Measurements from ENCODE around the gene NECTIN2. TPM values are rescaled to one million over a fixed set of nuclear protein-coding genes. Genes with fewer than 3 reads are reported as not detected.

Gene NECTIN2
- total RNA-seq, 1 experiment from 2014 or later, result 115 TPM

DNA sequence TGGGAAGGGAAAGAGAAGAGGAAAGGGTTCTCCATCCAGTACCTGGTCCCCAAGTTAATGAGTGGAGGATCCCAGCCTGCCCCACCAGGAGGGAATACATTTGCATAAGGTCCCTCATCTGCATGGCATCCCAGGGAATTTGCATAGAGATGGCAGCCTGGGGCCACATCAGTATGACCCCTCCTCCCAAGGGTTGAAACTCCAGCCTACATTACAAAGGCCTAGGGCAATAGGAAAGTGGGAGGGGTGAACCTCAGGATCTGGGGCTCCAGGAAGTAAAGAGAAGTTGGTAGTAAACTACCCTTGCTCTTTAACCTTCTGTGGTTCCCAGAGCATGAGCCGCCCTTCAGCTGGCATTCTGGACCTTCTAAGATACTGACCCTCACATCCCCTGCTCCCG lies 6.8 kb upstream of the NECTIN2 start:
- H3K9me3 ChIP-seq (ENCODE audit: insufficient read depth, low read depth), result no peaks in the 10 kb centered on the region
- CTCF ChIA-PET, result interaction anchor here (0.7 kb wide), 1 partner anchor 266 kb away, joined by 4 read pairs; no protein-coding TSS in a partner anchor
- H3K4me3 ChIP-seq, result no peak overlapping the region

GRCh38 chr19:44840811-44841210 lies 5.3 kb upstream of the NECTIN2 start:
- BruUV-seq (replicated peaks), result no TSS peak
- no peaks in the 10 kb centered on the region for H3K79me2 ChIP-seq (ENCODE audit: low read depth)
- POLR2A ChIA-PET (ENCODE audit: unreplicated experiment), result interaction anchor here (0.5 to 0.6 kb wide), 3 partner anchors 14 to 300 kb away, joined by 4 to 6 read pairs (median 6); no protein-coding TSS in a partner anchor
- H3K9me3 ChIP-seq (ENCODE audit: insufficient read depth, low read depth), result no peaks in the 10 kb centered on the region
- H3K27me3 ChIP-seq (ENCODE audit: insufficient read depth, low read depth), result no peaks in the 10 kb centered on the region
- H2AFZ ChIP-seq, result no peak overlapping the region
- no peak overlapping the region for H3K27ac ChIP-seq
- peaks cover 14% of the 10 kb centered on the region for H3K4me1 ChIP-seq (replicated peaks; ENCODE audit: insufficient read depth)
- no peaks in the 10 kb centered on the region for H4K20me1 ChIP-seq (ENCODE audit: insufficient read depth)
- H3K36me3 ChIP-seq (ENCODE audit: low read depth), result no peaks in the 10 kb centered on the region
- H3K4me3 ChIP-seq, result no peak overlapping the region
- DNase-seq, result no peak
- CTCF ChIA-PET, result interaction anchor here (0.7 kb wide), 1 partner anchor 117 kb away, joined by 5 read pairs; no protein-coding TSS in a partner anchor
- no peak overlapping the region for H3K4me2 ChIP-seq
- TF ChIP-seq, protein P1, sequence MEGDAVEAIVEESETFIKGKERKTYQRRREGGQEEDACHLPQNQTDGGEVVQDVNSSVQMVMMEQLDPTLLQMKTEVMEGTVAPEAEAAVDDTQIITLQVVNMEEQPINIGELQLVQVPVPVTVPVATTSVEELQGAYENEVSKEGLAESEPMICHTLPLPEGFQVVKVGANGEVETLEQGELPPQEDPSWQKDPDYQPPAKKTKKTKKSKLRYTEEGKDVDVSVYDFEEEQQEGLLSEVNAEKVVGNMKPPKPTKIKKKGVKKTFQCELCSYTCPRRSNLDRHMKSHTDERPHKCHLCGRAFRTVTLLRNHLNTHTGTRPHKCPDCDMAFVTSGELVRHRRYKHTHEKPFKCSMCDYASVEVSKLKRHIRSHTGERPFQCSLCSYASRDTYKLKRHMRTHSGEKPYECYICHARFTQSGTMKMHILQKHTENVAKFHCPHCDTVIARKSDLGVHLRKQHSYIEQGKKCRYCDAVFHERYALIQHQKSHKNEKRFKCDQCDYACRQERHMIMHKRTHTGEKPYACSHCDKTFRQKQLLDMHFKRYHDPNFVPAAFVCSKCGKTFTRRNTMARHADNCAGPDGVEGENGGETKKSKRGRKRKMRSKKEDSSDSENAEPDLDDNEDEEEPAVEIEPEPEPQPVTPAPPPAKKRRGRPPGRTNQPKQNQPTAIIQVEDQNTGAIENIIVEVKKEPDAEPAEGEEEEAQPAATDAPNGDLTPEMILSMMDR (conservative IDR thresholded peaks at IDR 0.05), result no peak
- TF ChIP-seq EZH2 (IDR thresholded peaks at IDR 0.05; ENCODE audit: low read depth), result no peak
- H3K9me2 ChIP-seq (ENCODE audit: insufficient read depth), result no peaks in the 10 kb centered on the region
- H3F3A ChIP-seq (ENCODE audit: insufficient read depth, low read depth), result peaks cover 37% of the 10 kb centered on the region
- intact Hi-C loops (cut with micrococcal nuclease; ENCODE audit: unreplicated experiment), result loop anchor here (5.0 kb wide), 1 partner anchor 269 kb away; no protein-coding TSS in a partner anchor

More for the DNA sequence above, 6.8 kb upstream of the NECTIN2 start:
- no peak overlapping the region for H2AFZ ChIP-seq
- no peaks in the 10 kb centered on the region for H3K79me2 ChIP-seq (ENCODE audit: low read depth)
- no TSS peak for BruUV-seq (replicated peaks)
- no peaks in the 10 kb centered on the region for H3K36me3 ChIP-seq (ENCODE audit: low read depth)
- H4K20me1 ChIP-seq (ENCODE audit: insufficient read depth), result no peaks in the 10 kb centered on the region
- no peaks in the 10 kb centered on the region for H3K27me3 ChIP-seq (ENCODE audit: insufficient read depth, low read depth)
- no peak overlapping the region for H3K27ac ChIP-seq
- no peak overlapping the region for H3K4me2 ChIP-seq
- peaks cover 26% of the 10 kb centered on the region; the same call in 1 of the 2 replicates for H3F3A ChIP-seq (ENCODE audit: insufficient read depth, low read depth)
- no peak for DNase-seq
- intact Hi-C loops (cut with micrococcal nuclease; ENCODE audit: unreplicated experiment), result no loop called here
- POLR2A ChIA-PET (ENCODE audit: unreplicated experiment), result no interaction called here
- TF ChIP-seq EZH2 (IDR thresholded peaks at IDR 0.05; ENCODE audit: low read depth), result no peak
- TF ChIP-seq, protein P1 (conservative IDR thresholded peaks at IDR 0.05), result no peak
- H3K9me2 ChIP-seq (ENCODE audit: insufficient read depth), result no peaks in the 10 kb centered on the region
- H3K4me1 ChIP-seq (replicated peaks; ENCODE audit: insufficient read depth), result 0 out of 2 replicates have a peak, but pooled peaks cover 8% of the 10 kb centered on the region

- TF ChIP-seq EZH2 (IDR thresholded peaks at IDR 0.05; ENCODE audit: low read depth), result no peak
- TF ChIP-seq, protein P1 (conservative IDR thresholded peaks at IDR 0.05), result no peak
Measured at GRCh38 chr19:44841231-44841630, 4.9 kb upstream of the NECTIN2 start.

More at GRCh38 chr19:44841231-44841630, 4.9 kb upstream of the NECTIN2 start:
- Histone ChIP-seq H3K27ac (no peak overlapping the region), H3K9me2 (ENCODE audit: insufficient read depth) (no peaks in the 10 kb centered on the region), H3K27me3 (ENCODE audit: insufficient read depth, low read depth) (no peaks in the 10 kb centered on the region), H3K36me3 (ENCODE audit: low read depth) (no peaks in the 10 kb centered on the region), H4K20me1 (ENCODE audit: insufficient read depth) (no peaks in the 10 kb centered on the region), H3F3A (ENCODE audit: insufficient read depth, low read depth) (peaks cover 37% of the 10 kb centered on the region), H3K4me1 (replicated peaks; ENCODE audit: insufficient read depth) (peaks cover 14% of the 10 kb centered on the region), H3K79me2 (ENCODE audit: low read depth) (peaks cover under 1% of the 10 kb centered on the region), H3K9me3 (ENCODE audit: insufficient read depth, low read depth) (no peaks in the 10 kb centered on the region), H2AFZ (no peak overlapping the region), H3K4me3 (no peak overlapping the region), H3K4me2 (no peak overlapping the region)
- DNase-seq, result no peak
- ChIA-PET POLR2A (ENCODE audit: unreplicated experiment) (interaction anchor here (0.6 kb wide), 2 partner anchors 152 to 301 kb away, joined by 4 to 6 read pairs; no protein-coding TSS in a partner anchor), CTCF (interaction anchor here (0.7 kb wide), 1 partner anchor 117 kb away, joined by 5 read pairs; no protein-coding TSS in a partner anchor)
- no TSS peak for BruUV-seq (replicated peaks)
- intact Hi-C loops (cut with micrococcal nuclease; ENCODE audit: unreplicated experiment), result loop anchor here (5.0 kb wide), 1 partner anchor 269 kb away; no protein-coding TSS in a partner anchor
